Subcutaneous adipose tissue (tissue), 4 donors: ENCODE data around the gene IFI27L2. TPM values are rescaled to one million over a fixed set of nuclear protein-coding genes. Genes with fewer than 3 reads are reported as not detected.

Experiments
- total RNA-seq, 4 donors: library from RNA; depleted of rRNA; stranded (reverse); fragments of >200 nt; gene quantifications; one replicate each; pipeline ENCODE4 v1.1.0, GENCODE V29; 2016
- TF ChIP-seq, protein P1 (sequence below): fragments of 450-650 bp; IDR thresholded peaks from one replicate; pipeline ENCODE4 v1.5.1; 2016; ENCODE audit warnings: low read depth, mild to moderate bottlenecking, control low read depth, antibody characterized with exemption, moderate library complexity

IFI27L2 gene
- total RNA-seq, 4 donors from 2014 or later: 20.7 to 102 (median 85.3) TPM

DNA sequence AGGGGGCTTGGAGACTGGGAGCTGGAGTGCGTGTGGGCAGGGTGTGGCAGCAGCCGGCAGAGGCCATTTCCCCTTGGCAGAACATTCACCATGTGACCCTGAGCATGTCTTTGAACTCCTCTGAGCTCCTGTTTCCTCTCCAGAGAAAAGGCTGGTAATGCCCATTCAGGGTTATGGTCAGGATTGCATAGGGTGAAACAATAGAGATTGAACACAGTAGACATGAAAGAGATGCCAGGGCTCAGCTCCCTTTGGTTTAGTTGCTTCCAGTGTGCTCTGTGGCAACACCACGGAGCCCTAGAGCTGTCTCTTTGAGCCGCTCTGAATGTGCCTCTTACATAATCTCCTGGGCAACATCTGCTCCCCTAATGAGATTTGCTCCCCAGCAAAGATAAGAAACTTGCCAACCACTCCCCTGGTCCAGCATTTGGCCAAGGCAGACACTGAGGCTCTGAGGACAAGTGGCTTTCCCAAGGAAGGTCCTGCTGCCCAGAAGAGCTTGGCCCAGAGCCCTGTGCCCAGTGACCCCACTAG lies 14.3 kb downstream of the IFI27L2 start:
- TF ChIP-seq, protein P1, sequence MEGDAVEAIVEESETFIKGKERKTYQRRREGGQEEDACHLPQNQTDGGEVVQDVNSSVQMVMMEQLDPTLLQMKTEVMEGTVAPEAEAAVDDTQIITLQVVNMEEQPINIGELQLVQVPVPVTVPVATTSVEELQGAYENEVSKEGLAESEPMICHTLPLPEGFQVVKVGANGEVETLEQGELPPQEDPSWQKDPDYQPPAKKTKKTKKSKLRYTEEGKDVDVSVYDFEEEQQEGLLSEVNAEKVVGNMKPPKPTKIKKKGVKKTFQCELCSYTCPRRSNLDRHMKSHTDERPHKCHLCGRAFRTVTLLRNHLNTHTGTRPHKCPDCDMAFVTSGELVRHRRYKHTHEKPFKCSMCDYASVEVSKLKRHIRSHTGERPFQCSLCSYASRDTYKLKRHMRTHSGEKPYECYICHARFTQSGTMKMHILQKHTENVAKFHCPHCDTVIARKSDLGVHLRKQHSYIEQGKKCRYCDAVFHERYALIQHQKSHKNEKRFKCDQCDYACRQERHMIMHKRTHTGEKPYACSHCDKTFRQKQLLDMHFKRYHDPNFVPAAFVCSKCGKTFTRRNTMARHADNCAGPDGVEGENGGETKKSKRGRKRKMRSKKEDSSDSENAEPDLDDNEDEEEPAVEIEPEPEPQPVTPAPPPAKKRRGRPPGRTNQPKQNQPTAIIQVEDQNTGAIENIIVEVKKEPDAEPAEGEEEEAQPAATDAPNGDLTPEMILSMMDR: no peak

DNA sequence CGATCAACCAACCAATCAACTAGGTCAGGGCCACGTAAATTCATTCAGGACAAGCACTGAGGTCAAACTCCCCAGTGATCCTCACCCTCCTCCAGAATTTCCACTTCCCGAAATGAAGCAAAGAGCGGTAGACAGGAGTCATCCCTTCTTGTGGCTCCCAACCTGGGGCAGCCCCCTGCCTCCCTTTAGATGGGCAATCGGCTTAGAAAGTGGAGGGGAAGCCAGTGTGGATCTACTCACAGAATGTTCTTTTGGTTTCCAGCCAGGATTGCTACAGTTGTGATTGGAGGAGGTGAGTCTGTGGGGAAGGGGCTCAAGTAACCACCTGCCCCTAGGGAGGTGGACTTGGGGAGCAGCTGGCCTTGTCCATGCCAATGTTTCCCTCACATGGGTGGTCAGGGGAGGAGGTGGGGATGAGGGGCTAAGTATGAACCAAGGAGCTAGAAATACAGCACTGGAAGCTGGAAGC lies 14.8 kb downstream of the IFI27L2 start:
- TF ChIP-seq, protein P1: no peak

DNA sequence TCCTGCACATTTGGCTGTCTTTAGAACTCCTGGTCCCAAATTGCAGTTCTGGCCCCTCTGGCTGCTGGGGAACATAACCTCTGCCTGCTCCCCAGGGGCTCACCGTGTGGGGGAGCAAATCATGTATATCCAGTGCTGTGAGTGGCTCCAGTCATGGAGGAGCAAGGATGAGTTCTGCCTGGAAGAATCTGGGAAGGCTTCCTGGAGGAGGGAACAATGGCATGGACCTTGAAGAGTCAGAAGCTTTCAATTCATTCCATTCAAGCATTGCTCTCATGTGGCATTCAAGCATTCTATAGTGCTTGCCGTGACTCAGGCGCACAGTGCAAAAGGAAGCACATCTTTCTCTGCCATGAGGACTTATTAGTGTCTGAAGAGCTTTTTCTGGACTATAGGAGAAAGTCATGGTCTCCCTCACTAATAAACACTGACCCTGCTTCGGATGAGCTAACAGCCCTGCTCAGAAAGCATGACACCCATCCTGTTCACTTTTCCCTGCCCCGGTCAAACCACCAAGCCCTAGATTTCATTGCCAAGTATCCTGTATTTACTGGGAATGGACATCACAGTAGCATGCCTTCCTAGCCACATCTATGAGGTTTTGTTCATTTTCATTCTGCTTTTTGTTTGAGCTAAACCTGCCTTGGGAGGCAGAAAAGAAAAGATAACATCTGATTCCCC lies 15.4 kb downstream of the IFI27L2 start:
- TF ChIP-seq, protein P1: no peak

DNA sequence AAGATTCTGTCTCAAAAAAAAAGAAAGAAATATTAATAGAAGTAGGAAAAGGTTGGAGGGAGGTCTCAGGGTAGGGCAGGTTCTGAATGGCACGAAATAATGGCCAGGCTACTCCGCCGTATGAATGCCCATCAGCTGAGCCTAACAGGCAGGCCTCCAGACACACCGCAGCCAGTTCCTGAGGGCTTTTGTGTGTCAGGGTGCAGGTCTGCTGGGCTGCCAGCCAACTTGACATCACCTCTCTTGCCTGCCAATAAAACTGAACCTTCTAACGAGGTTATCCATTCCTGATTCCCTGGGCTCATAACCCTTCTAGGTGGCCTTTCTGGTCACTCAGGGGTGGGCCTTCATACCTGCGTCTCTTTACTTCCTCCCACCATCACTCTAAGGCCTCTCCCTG lies 15.9 kb downstream of the IFI27L2 start:
- TF ChIP-seq, protein P1: no peak

DNA sequence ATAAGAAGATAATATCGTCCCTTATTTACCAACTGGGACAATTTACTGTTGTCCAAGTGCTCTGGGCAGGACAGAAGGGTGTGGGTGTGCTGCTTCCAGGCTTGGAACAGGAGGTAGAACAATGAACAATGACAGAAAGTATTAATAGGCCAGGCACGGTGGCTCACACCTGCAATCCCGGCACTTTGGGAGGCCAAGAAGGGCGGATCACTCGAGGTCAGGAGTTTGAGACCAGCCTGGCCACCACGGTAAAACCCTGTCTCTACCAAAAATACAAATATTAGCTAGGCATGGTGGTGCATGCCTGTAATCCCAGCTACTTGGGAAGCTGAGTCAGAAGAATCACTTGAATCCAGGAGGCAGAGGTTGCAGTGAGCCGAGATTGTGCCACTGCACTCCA lies 16.3 kb downstream of the IFI27L2 start:
- TF ChIP-seq, protein P1: no peak

DNA sequence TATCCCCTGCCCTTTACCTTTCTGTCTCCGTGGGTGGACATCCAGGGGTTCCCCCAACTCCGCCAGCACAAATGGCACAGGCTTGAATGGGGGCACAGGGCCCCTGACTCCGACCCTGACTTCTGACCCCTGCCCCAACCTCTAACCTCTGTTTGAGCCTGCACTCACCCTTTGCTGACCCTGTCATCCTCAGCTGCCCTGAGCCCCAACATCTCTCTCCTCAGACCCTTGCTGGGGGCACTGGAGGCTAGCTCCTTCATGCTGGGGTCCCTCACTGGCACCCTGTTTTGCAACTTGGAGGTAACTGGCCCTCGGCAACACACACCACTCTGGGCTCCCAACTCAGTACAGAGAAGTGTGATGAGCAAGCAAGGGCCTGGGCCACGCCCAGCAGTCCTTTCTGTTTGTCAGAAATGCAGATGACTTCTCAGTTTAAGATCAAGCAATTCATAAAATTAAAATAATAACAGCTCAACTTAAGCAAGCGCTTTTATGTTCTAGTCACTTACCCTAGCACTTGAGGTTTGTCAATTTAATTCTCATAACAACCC lies 16.8 kb downstream of the IFI27L2 start:
- TF ChIP-seq, protein P1: no peak

DNA sequence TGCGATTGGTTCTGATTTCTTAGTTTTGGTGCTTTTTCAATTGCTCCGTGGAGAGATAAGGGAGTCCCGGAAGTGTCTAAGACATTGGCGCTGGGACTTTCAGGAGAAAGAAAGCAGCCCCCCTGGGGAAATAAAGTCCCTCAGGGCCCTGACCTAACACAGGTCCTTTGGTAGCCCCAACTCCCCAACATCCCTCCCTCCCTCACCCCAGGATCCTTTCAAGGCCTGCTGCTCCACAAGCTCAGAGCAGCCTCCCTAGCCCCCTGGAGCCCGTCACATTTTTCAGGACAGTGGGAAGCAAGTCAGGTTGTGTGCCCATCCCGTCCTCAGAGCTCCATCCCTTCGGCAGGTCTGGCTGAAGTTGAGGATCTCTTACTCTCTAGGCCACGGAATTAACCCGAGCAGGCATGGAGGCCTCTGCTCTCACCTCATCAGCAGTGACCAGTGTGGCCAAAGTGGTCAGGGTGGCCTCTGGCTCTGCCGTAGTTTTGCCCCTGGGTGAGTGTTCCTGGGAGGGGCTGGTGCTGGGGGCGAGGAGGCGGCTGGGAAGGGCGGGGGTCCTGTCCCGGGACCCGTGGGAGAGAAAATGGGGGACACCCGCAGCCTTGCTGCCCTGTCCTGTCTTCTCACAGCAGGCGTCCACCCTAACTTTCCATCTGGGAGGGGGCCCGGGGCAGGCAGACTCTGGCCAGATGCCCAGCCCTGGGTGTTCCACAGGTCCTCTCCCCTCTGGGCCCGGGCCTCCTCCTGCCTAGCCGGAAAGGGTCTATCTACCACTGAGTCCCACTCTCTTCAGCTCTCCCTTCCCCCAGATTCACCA lies 17.9 kb downstream of the IFI27L2 start:
- TF ChIP-seq, protein P1: no peak
